ENCODE data around the gene APBB1IP.

DNA sequence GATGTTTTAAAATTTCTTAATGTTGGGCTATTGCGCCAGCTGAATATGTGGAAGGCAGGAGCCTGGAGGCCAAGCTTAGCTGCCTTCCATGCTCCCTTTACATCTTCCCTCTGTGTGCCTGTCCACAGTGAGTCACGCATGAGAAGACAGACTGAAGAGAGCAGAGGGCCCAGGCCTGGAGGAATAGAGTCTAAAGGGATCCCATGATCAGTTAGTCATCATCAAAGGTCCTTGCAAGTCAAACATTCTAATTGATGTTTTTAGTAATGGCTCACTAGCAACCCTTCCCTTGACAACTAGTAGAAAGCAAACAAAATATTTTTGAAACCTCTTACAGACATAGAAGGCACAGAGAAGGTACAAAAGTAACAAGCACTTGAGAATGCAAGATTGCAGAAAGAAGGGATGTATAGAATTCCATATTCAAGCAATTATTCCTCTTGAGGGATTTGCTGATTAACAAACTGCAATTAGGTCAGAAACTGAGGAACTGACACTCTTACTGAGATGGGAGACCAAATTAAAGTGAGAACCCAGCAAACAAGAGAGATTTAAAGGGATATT lies 30.7 kb upstream of the APBB1IP start:
- TF ChIP-seq SP1 (IDR thresholded peaks at IDR 0.05), result no peak
- no peak for TF ChIP-seq HDGF (IDR thresholded peaks at IDR 0.05; ENCODE audit: borderline replicate concordance)
- TF ChIP-seq SUZ12 (IDR thresholded peaks at IDR 0.05), result no peak
